AG10803 (cell line): ENCODE measurements around the gene LGALS8.

ENCODE experiments used
- DNase-seq: peaks from one replicate; pipeline ENCODE4 v3.0.0; 2010; ENCODE audit warnings: low read depth
- H3K4me3 ChIP-seq: 2 replicates; pipeline ENCODE4 v1.5.1; 2011; ENCODE audit warnings: mild to moderate bottlenecking, low read length, control low read depth
- TF ChIP-seq, protein P1 (sequence below): conservative IDR thresholded peaks from 2 replicates; pipeline ENCODE4 v1.5.1; 2011; ENCODE audit warnings: mild to moderate bottlenecking, low read length, control low read depth, inconsistent platforms

Gene LGALS8

DNA sequence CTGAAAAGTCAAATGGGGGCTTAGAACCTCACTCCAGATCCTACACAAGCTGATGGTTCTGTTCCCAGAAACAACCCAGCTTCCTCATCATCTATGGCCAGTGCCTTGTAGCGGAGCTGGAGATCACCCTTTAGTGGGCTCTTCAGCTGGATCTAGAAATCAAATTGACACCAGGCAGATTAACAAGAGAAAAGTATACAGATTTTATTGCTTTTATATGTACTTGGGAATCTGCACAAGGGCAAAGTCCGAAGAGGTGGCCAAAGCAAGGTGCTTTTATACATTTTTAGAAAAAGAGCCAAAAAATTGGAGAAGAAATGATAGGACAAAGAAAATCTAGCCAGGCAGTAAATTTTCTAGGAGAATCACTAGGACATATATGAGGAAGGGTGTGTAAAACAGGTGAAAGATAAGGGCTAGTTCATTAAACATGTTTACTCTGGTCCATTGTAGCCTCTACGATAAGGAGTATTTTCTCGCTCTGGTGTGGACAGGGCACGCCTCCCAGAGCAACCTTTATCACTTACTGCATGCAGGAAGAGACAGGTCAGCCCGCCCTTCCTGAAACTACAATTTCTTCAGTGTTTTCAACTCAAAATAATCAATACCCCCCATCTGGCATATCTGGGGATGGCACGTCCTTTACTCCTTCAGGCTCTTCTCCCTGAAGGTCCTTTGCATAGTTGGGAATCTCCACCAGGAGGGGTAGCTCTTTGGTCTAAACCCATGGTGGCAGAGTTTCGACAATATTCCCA lies 14.0 kb upstream of the LGALS8 start:
- TF ChIP-seq, protein P1, sequence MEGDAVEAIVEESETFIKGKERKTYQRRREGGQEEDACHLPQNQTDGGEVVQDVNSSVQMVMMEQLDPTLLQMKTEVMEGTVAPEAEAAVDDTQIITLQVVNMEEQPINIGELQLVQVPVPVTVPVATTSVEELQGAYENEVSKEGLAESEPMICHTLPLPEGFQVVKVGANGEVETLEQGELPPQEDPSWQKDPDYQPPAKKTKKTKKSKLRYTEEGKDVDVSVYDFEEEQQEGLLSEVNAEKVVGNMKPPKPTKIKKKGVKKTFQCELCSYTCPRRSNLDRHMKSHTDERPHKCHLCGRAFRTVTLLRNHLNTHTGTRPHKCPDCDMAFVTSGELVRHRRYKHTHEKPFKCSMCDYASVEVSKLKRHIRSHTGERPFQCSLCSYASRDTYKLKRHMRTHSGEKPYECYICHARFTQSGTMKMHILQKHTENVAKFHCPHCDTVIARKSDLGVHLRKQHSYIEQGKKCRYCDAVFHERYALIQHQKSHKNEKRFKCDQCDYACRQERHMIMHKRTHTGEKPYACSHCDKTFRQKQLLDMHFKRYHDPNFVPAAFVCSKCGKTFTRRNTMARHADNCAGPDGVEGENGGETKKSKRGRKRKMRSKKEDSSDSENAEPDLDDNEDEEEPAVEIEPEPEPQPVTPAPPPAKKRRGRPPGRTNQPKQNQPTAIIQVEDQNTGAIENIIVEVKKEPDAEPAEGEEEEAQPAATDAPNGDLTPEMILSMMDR: no peak
- DNase-seq: no peak
- H3K4me3 ChIP-seq: no peak overlapping the region

DNA sequence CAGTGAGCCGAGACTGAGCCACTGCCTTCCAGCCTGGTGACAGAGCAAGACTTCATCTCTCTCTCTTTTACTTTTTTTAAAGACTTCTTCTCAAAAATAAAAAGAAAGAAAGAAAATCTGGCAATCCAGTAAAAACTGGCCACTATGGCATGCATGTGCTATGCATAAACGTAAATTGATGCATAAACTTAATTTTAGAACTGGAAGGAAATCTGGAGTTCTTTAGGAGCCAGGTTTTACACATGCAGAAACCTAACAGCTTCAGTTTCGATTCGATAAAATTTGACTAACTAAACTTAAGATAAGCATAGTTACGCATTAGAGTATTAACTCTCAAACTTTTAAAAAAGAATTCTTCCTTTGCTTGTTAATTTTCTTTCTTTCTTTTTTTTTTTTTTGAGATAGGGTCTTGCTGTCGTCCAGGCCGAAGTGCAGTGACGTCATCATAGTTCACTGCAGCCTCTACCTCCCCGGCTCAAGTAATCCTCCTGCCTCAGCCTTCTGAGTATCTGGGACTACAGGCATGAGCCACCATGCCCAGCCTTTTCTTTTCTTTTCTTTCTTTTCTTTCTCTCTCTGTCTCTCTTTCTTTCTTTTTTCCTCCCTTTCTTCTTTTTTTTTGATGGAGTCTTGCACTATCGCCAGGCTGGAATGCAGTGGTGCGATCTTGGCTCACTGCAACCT lies 11.9 kb upstream of the LGALS8 start:
- no peak overlapping the region for H3K4me3 ChIP-seq
- TF ChIP-seq, protein P1: no peak
- DNase-seq: no peak

- DNase-seq: no peak
- TF ChIP-seq, protein P1: no peak
- H3K4me3 ChIP-seq: no peak overlapping the region
Observed at GRCh38 chr1:236514703-236515442, 8.9 kb upstream of the LGALS8 start.

GRCh38 chr1:236515443-236515958 lies 8.3 kb upstream of the LGALS8 start:
- DNase-seq: no peak

DNA sequence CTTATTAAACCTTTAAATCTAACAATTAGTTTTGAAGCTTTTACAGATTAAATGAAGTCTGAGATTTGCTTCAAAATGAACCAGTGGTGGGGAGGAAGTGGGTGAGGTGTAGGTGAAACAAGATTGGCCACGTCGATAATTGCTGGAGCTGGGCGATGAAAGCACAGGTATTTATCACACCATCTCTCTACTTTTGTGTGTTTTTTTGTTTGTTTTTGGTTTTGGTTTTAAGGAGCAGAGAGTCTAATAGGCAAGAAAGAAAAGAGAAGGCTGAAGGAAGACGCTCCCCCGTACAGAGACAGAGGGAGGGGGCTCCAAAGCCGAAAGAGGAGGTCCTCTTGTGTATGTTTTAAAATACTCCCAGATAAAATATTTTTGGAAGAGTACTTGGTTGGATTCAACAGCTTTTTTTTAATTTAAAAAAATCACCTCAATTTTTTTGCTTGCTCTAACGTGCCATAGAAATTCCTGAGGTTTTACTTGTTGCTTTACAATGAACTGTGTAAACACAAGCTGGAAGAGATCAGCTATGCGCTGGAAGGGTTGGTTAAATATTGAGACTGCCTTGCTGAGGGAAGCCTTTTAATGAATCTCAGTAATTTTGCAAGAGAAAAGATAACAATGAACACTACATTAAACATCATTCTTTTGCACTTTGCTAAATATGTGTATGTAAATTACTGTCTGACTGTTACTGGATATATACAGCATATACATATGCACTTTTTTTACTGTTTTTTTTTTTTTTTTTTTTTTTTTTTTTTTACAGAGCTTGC lies 6.7 kb upstream of the LGALS8 start:
- TF ChIP-seq, protein P1: no peak
- DNase-seq: peak; percentile 68
- no peak overlapping the region for H3K4me3 ChIP-seq

More at GRCh38 chr1:236515443-236515958, 8.3 kb upstream of the LGALS8 start:
- H3K4me3 ChIP-seq: no peak overlapping the region
- TF ChIP-seq, protein P1: no peak

DNA sequence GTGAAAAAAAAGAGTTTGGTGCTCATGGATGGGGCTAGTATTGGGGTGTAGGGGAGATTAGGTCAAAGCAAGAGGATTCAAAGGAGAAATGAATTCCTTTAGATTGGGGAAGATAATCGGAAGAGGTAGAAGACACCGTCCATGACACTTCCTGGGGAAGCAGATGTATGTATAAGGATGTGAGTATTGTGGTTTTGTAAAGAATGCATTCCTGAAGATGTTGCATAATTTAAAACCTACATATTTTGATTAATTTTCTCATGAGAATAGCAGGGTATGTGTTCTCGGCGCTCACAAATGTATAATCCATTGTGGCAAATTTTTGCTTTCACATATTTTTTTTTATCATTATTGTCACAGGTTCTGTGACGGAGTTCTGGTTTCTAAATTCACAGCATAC lies 5.5 kb upstream of the LGALS8 start:
- DNase-seq: no peak
- no peak overlapping the region for H3K4me3 ChIP-seq

More for the DNA sequence above, 5.5 kb upstream of the LGALS8 start:
- TF ChIP-seq, protein P1: no peak
